Measurements from ENCODE around the gene GRIN3A.

DNA sequence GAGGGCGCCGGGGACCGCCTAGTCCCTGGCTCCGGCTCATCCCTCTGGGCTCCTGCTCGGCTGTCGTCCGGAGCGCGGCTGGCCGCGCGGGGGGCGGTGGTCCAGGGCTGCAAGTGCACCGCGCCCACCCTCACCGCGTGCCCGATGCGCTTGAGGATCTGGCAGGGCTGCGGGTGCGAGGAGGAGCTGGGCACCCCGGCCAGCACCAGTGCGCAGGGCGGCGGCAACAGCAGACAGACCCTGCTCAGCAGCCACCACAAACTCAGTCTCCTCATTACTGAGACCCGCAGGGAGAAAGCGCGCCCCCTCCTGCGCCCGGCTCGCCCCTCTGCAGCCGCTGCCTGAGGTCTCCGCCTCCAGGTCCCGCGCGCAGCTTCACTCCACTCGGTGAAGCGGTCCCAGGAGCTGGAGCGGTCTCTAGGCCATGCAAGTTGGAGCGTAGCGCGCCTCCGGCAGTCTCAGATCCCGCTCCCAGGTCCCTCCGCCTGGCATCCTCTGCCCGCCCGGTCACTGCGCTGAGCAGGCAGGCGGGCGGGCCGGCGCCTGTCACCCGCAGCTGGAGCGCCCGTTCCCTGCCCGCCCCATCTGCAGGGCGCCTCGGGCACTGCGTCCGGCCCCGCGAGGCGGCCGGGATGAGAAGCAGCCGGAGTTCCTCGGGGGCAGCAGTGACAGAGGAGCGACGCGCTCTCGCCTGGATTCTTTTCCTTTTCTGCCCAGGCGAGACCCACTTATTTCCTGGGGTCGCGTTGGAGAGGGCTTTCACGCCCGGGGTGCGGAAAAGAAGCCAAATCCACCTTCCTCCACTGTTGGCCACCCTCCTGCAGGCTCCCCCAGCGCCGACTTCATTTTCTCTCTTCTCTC, 512 bp downstream of the GRIN3A start:
- TF ChIP-seq, protein P1, sequence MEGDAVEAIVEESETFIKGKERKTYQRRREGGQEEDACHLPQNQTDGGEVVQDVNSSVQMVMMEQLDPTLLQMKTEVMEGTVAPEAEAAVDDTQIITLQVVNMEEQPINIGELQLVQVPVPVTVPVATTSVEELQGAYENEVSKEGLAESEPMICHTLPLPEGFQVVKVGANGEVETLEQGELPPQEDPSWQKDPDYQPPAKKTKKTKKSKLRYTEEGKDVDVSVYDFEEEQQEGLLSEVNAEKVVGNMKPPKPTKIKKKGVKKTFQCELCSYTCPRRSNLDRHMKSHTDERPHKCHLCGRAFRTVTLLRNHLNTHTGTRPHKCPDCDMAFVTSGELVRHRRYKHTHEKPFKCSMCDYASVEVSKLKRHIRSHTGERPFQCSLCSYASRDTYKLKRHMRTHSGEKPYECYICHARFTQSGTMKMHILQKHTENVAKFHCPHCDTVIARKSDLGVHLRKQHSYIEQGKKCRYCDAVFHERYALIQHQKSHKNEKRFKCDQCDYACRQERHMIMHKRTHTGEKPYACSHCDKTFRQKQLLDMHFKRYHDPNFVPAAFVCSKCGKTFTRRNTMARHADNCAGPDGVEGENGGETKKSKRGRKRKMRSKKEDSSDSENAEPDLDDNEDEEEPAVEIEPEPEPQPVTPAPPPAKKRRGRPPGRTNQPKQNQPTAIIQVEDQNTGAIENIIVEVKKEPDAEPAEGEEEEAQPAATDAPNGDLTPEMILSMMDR (IDR thresholded peaks at IDR 0.05), result no peak
- no peak for TF ChIP-seq EZH2 (IDR thresholded peaks at IDR 0.05)
- no peak for TF ChIP-seq EZH2phosphoT487 (IDR thresholded peaks at IDR 0.05)
